DMS79 treated with DMSO at 0.1 percent for 48 hours (cell line): Measurements from ENCODE around the gene PRKX.
"Not testable (repeated sequence)": the region's sequence is repeated elsewhere in the genome, so short reads cannot be mapped to it uniquely, and the experiment has no call there.

ENCODE experiments used
- DNase-seq: peaks from one replicate; lab custom pipeline; 2025; lab: John Stamatoyannopoulos, UW

The PRKX gene

GRCh38 chrX:3713225-3713936 lies at the start of gene PRKX:
PRKX (minus strand) TSS chrX:3713649; CDS start chrX:3713253, 396 bp downstream.
- DNase-seq: no peak

- no peak for DNase-seq
Observed at GRCh38 chrX:3763111-3763510, 49.7 kb upstream of the PRKX start.

- DNase-seq: no peak
Observed at GRCh38 chrX:3757510-3758025, 44.1 kb upstream of the PRKX start.

GRCh38 chrX:3748052-3748559 lies 34.7 kb upstream of the PRKX start:
- DNase-seq: no peak

- no peak for DNase-seq
Observed at GRCh38 chrX:3743801-3744439, 30.5 kb upstream of the PRKX start.

GRCh38 chrX:3740946-3741345 lies 27.5 kb upstream of the PRKX start:
- DNase-seq: not testable (repeated sequence)

- DNase-seq: no peak
Observed at GRCh38 chrX:3738509-3738908, 25.1 kb upstream of the PRKX start.

- not testable (repeated sequence) for DNase-seq
Observed at GRCh38 chrX:3736536-3736935, 23.1 kb upstream of the PRKX start.

- DNase-seq: not testable (repeated sequence)
Observed at GRCh38 chrX:3735891-3736290, 22.4 kb upstream of the PRKX start.

- DNase-seq: not testable (repeated sequence)
Observed at GRCh38 chrX:3734456-3734855, 21.0 kb upstream of the PRKX start.

GRCh38 chrX:3733043-3733430 lies 19.6 kb upstream of the PRKX start:
- no peak for DNase-seq

GRCh38 chrX:3732326-3733042 lies 19.0 kb upstream of the PRKX start:
- not testable (repeated sequence) for DNase-seq

GRCh38 chrX:3728454-3728853 lies 15.0 kb upstream of the PRKX start:
- no peak for DNase-seq

- DNase-seq: not testable (repeated sequence)
Observed at GRCh38 chrX:3723460-3723859, 10.0 kb upstream of the PRKX start.

- DNase-seq: no peak
Observed at GRCh38 chrX:3717742-3718420, 4.4 kb upstream of the PRKX start.

GRCh38 chrX:3715921-3716320 lies 2.5 kb upstream of the PRKX start:
- no peak for DNase-seq

GRCh38 chrX:3714706-3715479 lies 1.4 kb upstream of the PRKX start:
- not testable (repeated sequence) for DNase-seq

GRCh38 chrX:3713937-3714434 lies 537 bp upstream of the PRKX start:
- DNase-seq: no peak

- DNase-seq: no peak
Observed at GRCh38 chrX:3712870-3713224, 602 bp downstream of the PRKX start.

GRCh38 chrX:3712051-3712869 lies 1.2 kb downstream of the PRKX start:
- no peak for DNase-seq
